Panc1 (cell line): ENCODE data around the gene FRRS1L. TPM values are rescaled to one million over a fixed set of nuclear protein-coding genes. Genes with fewer than 3 reads are reported as not detected.
A peak's percentile ranks its signal among the peaks of the same experiment; 100 is the strongest.

ENCODE experiments used
- ATAC-seq: fragments of 200-7000 bp; cut with Tn5 transposase; 2 replicates; pipeline ENCODE4 v1.9.1; 2020; ENCODE audit warnings: mild to moderate bottlenecking, moderate library complexity
- BruUV-seq: library from RNA; stranded (reverse); fragments of 400-500 nt; replicated peaks from 2 replicates; lab custom pipeline; 2021; lab: Mats Ljungman, UMichigan
- CTCF ChIA-PET: fragments of 300-600 bp; sonication (Branson Sonifier 250); formaldehyde crosslinking; loops from one replicate; lab custom pipeline; 2022; ENCODE audit warnings: antibody characterized with exemption; lab: Charles Lee
- POLR2A ChIA-PET: fragments of 300-600 bp; sonication (Branson Sonifier 250); formaldehyde crosslinking; loops from one replicate; lab custom pipeline; 2022; ENCODE audit warnings: antibody characterized with exemption; lab: Charles Lee
- DNase-seq: peaks from one replicate; pipeline ENCODE4 v3.0.0-alpha.2; 2010; ENCODE audit warnings: low read depth, low spot score
- H3K27ac ChIP-seq: 2 replicates; pipeline ENCODE4 v1.5.1; 2011; ENCODE audit warnings: mild to moderate bottlenecking, low read length, inconsistent platforms
- H3K27me3 ChIP-seq: fragments of 200-500 bp; sonication (Bioruptor generic); 2 replicates; pipeline ENCODE4 v1.6.0; 2014; ENCODE audit warnings: low read length, inconsistent platforms; ENCODE audit not compliant: control insufficient read depth, insufficient read depth
- H3K36me3 ChIP-seq: fragments of 200-500 bp; sonication (Bioruptor generic); 2 replicates; pipeline ENCODE4 v1.5.1; 2014; ENCODE audit warnings: inconsistent platforms, mild to moderate bottlenecking, low read length, moderate library complexity; ENCODE audit not compliant: control insufficient read depth, insufficient read depth
- H3K4me1 ChIP-seq: 2 replicates; pipeline ENCODE4 v1.5.1; 2011; ENCODE audit warnings: inconsistent platforms, mild to moderate bottlenecking, low read length, moderate library complexity; ENCODE audit not compliant: control insufficient read depth, insufficient read depth
- H3K4me3 ChIP-seq, 2 experiments: 2 replicates each; pipeline ENCODE4 v1.5.1; 2011 to 2012; ENCODE audit warnings: low read depth in 2 of 2, low read length in 2 of 2, mild to moderate bottlenecking in 2 of 2, inconsistent platforms in 1 of 2, moderate library complexity in 1 of 2
- H3K9me3 ChIP-seq: fragments of 200-500 bp; sonication (Bioruptor generic); 2 replicates; pipeline ENCODE4 v1.5.1; 2014; ENCODE audit warnings: low read depth, mild to moderate bottlenecking, inconsistent platforms, low read length, moderate library complexity; ENCODE audit not compliant: control insufficient read depth, insufficient read depth
- CTCF ChIP-seq: fragments of 450-650 bp; IDR thresholded peaks from 2 replicates; pipeline ENCODE4 v1.5.1; 2017; ENCODE audit warnings: mild to moderate bottlenecking
- POLR2AphosphoS5 ChIP-seq: IDR thresholded peaks from 2 replicates; pipeline ENCODE4 v1.6.1; 2012; ENCODE audit warnings: mild to moderate bottlenecking, low read depth, low read length, moderate library complexity
- REST ChIP-seq, 2 experiments: IDR thresholded peaks; 2 replicates each; pipeline ENCODE4 v1.6.1; 2011 to 2012; ENCODE audit warnings: low read depth in 2 of 2, control low read depth in 1 of 2, low read length in 1 of 2, mild to moderate bottlenecking in 1 of 2, moderate library complexity in 1 of 2; ENCODE audit not compliant: insufficient read depth in 1 of 2
- SIN3A ChIP-seq: IDR thresholded peaks from 2 replicates; pipeline ENCODE4 v1.6.1; 2012; ENCODE audit warnings: low read depth, mild to moderate bottlenecking, low read length, moderate library complexity, borderline replicate concordance; ENCODE audit not compliant: insufficient read depth
- TCF7L2 ChIP-seq: IDR thresholded peaks from 2 replicates; pipeline ENCODE4 v1.6.1; 2011; ENCODE audit warnings: mild to moderate bottlenecking, low read depth, low read length, inconsistent platforms
- in situ Hi-C: cut with HindIII; loops from 2 replicates; pipeline ENCODE4 v1.10.0; 2016; ENCODE audit warnings: low sequenced_read_pairs, low pct_unique_long_range_greater_than_20kb
- intact Hi-C: fragments of 100-400 bp; cut with micrococcal nuclease; formaldehyde crosslinking; loops from one replicate; pipeline ENCODE4 v1.10.0; 2022; ENCODE audit not compliant: unreplicated experiment
- total RNA-seq: library from RNA; stranded (reverse); gene quantifications from one replicate; pipeline ENCODE4 v1.2.1, GENCODE V29; 2021; ENCODE audit not compliant: unreplicated experiment

The FRRS1L gene
- total RNA-seq, 1 experiment from 2014 or later: 2.3 TPM

GRCh38 chr9:109145051-109145450 lies 22.0 kb downstream of the FRRS1L start:
- ATAC-seq (no peak), DNase-seq (no peak)
- Histone ChIP-seq H3K4me1 (no peaks in the 10 kb centered on the region), H3K9me3 (no peaks in the 10 kb centered on the region), H3K4me3 (no peak overlapping the region), H3K27me3 (no peaks in the 10 kb centered on the region), H3K36me3 (no peaks in the 10 kb centered on the region), H3K27ac (no peak overlapping the region)
- TF ChIP-seq SIN3A (no peak), POLR2AphosphoS5 (no peak), CTCF (no peak), TCF7L2 (no peak), REST (IDR thresholded peaks at IDR 0.05; ENCODE audit: insufficient read depth in 1 of 2, low read depth in 2 of 2, low read length in 1 of 2) (no peak)
- intact Hi-C loops: no loop called here
- CTCF ChIA-PET: no interaction called here
- no TSS peak for BruUV-seq
- in situ Hi-C loops: no loop called here
- POLR2A ChIA-PET: no interaction called here

- ChIA-PET POLR2A (no interaction called here), CTCF (no interaction called here)
- intact Hi-C loops: no loop called here
- no peaks in the 10 kb centered on the region for H3K9me3 ChIP-seq
- no peaks in the 10 kb centered on the region for H3K36me3 ChIP-seq
- no TSS peak for BruUV-seq
- in situ Hi-C loops: no loop called here
- DNase-seq (peak; percentile 13), ATAC-seq (peak; percentile 87)
- H3K27ac ChIP-seq: no peak overlapping the region
- no peaks in the 10 kb centered on the region for H3K27me3 ChIP-seq
- no peaks in the 10 kb centered on the region for H3K4me1 ChIP-seq
- no peak overlapping the region for H3K4me3 ChIP-seq
- TF ChIP-seq SIN3A (no peak), TCF7L2 (no peak), CTCF (peak; percentile 40), POLR2AphosphoS5 (no peak), REST (IDR thresholded peaks at IDR 0.05; ENCODE audit: insufficient read depth in 1 of 2, low read depth in 2 of 2, low read length in 1 of 2) (no peak)
Observed at GRCh38 chr9:109143881-109144562, 23.0 kb downstream of the FRRS1L start.
